HEK293T (cell line): ENCODE results near the gene MYL7.

Experiments used
- BHLHE40 ChIP-seq: fragments of 450-650 bp; IDR thresholded peaks from 2 replicates; pipeline ENCODE4 v1.6.1; 2016; ENCODE audit warnings: mild to moderate bottlenecking, moderate library complexity, borderline replicate concordance
- CTBP1 ChIP-seq: fragments of 450-650 bp; IDR thresholded peaks from 2 replicates; pipeline ENCODE4 v1.6.1; 2016; ENCODE audit warnings: borderline replicate concordance
- ELF4 ChIP-seq: fragments of 450-650 bp; IDR thresholded peaks from 2 replicates; pipeline ENCODE4 v1.6.1; 2017; ENCODE audit warnings: antibody characterized with exemption
- FOXA1 ChIP-seq: fragments of 450-650 bp; IDR thresholded peaks from 2 replicates; pipeline ENCODE4 v1.6.1; 2016; ENCODE audit warnings: mild to moderate bottlenecking
- FOXK2 ChIP-seq: fragments of 450-650 bp; IDR thresholded peaks from 2 replicates; pipeline ENCODE4 v1.6.1; 2016; ENCODE audit warnings: mild to moderate bottlenecking
- FOXM1 ChIP-seq: fragments of 450-650 bp; IDR thresholded peaks from 2 replicates; pipeline ENCODE4 v1.6.1; 2017; ENCODE audit warnings: mild to moderate bottlenecking, borderline replicate concordance
- HDGF ChIP-seq: fragments of 450-650 bp; IDR thresholded peaks from 2 replicates; pipeline ENCODE4 v1.6.1; 2017; ENCODE audit warnings: antibody characterized with exemption, borderline replicate concordance
- LEF1 ChIP-seq: fragments of 450-650 bp; IDR thresholded peaks from 2 replicates; pipeline ENCODE4 v1.6.1; 2017; ENCODE audit warnings: mild to moderate bottlenecking, borderline replicate concordance
- NFRKB ChIP-seq: fragments of 450-650 bp; IDR thresholded peaks from 2 replicates; pipeline ENCODE4 v1.6.1; 2016; ENCODE audit warnings: mild to moderate bottlenecking, moderate library complexity
- SP1 ChIP-seq: fragments of 450-650 bp; IDR thresholded peaks from 2 replicates; pipeline ENCODE4 v1.6.1; 2017
- SUZ12 ChIP-seq: fragments of 450-650 bp; IDR thresholded peaks from 2 replicates; pipeline ENCODE4 v1.6.1; 2016; ENCODE audit warnings: mild to moderate bottlenecking
- TARDBP ChIP-seq: fragments of 450-650 bp; IDR thresholded peaks from 2 replicates; pipeline ENCODE4 v1.6.1; 2016

DNA sequence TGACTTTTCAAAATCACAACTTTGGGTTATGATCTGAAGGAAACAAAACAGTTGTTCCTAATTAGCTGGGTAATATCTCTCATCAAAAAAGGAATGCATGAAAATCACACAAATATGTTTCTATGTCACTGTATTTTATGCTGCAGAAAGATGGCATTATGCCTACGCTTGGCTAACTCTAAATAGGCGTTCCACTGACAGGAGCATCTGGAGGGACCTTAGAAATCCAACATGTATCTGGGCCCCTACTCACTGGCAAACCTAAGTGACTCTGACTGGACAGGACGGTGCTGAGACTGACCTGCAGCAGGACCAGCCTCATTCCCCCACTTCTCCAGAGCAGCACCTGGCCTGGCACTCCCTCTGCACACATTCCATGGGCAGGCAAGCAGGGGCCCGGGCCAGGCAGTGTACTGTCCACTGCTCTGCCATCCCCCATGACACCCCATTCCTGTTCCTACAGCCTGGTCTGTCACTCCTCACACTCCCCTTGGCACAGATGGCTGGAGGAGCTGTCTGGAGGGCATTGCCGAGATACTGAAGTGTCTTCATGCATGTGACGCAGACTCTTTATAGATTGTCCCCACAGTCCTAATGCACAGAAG lies 2.6 kb upstream of the MYL7 start:
- TF ChIP-seq NFRKB (no peak), SP1 (no peak), FOXA1 (no peak), BHLHE40 (no peak), SUZ12 (no peak), FOXK2 (no peak), FOXM1 (no peak), ELF4 (no peak), TARDBP (no peak), LEF1 (no peak), HDGF (no peak), CTBP1 (no peak)
